NCI-H1417 treated with DMSO at 0.1 percent for 48 hours (cell line): ENCODE results near the gene NRP1.
"Not testable (repeated sequence)": the region's sequence is repeated elsewhere in the genome, so short reads cannot be mapped to it uniquely, and the experiment has no call there.

Experiments
- DNase-seq: peaks from one replicate; lab custom pipeline; 2025; lab: John Stamatoyannopoulos, UW

The NRP1 gene

DNA sequence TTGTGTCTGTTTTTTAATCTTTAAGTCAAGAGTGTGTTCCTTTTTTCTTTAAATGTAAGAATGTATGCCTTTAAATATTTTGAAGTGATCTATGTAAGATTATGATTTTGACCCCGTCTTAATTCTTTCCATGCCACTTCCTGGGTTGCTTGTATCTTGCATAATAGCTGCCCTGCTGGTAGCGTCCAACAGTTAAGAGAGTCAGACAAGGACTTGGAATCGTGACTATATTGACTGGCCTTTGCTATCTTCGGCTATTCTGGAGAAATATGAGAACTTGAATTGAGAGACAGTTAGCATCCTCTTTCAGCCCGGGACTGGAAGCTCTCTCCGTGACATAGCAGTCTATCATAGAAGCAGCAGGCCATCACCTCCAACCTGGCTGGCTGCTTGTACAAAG is 13.0 kb downstream of the NRP1 start:
- DNase-seq: no peak

- DNase-seq: no peak
Observed at GRCh38 chr10:33320288-33320687, 14.2 kb downstream of the NRP1 start.

- no peak for DNase-seq
Observed at GRCh38 chr10:33315891-33316290, 18.6 kb downstream of the NRP1 start.

- no peak for DNase-seq
Observed at GRCh38 chr10:33314811-33315561, 19.5 kb downstream of the NRP1 start.

DNA sequence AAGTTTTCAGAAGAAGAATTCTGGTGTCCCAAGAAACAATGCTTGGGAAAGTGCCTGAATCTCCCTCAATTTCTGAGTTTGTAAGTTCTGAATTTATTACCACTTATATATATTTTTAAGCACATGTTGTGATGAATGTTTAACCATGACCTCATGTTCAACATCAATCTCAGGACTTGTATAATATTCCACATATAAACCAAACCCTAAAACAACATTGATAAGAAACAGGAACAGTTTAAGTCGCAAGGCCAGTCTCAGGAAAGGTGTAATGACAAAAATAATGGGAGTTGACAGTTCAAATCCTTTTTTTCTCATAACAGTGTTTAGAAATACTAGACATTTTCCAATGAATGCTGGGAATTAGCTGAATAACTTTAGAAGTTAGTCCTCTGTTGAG is 22.8 kb downstream of the NRP1 start:
- no peak for DNase-seq

GRCh38 chr10:33310853-33311252 is 23.6 kb downstream of the NRP1 start:
- no peak for DNase-seq

DNA sequence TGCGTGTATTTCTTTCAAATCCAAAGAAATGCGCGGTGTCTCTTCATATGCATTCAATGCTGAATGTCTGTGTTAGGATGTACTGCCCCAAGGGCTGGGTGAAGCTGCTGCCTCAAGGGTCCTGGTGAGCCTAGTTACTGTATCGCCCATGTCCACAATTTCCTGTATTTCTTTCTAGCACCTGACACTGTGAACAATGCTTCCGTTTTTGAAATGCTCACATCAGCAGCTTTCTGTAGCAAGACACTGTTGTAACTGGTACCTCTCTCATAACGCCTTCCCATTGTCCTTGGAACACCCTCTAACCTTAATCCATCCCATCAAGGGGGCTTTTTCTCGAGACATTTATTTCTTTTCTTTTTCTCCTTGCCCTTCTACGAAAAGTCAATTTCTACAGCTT is 25.1 kb downstream of the NRP1 start:
- no peak for DNase-seq

DNA sequence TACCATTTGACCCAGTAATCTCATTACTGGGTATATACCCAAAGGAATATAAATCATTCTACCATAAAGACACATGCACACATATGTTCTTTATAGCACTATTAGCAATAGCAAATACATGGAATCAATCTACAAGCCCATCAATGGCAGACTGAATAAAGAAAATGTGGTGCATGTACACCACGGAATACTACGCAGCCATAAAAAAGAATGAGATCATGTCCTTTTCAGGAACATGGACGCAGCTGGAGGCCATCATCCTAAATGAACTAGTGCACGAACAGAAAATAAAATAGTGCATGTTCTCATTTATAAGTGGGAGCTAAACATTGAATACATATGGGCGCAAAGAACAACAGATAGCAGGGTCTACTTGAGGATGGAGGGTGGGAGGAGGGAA is 26.6 kb downstream of the NRP1 start:
- no peak for DNase-seq

- DNase-seq: no peak
Observed at GRCh38 chr10:33306701-33307519, 27.6 kb downstream of the NRP1 start.

- DNase-seq: no peak
Observed at GRCh38 chr10:33306126-33306525, 28.3 kb downstream of the NRP1 start.

DNA sequence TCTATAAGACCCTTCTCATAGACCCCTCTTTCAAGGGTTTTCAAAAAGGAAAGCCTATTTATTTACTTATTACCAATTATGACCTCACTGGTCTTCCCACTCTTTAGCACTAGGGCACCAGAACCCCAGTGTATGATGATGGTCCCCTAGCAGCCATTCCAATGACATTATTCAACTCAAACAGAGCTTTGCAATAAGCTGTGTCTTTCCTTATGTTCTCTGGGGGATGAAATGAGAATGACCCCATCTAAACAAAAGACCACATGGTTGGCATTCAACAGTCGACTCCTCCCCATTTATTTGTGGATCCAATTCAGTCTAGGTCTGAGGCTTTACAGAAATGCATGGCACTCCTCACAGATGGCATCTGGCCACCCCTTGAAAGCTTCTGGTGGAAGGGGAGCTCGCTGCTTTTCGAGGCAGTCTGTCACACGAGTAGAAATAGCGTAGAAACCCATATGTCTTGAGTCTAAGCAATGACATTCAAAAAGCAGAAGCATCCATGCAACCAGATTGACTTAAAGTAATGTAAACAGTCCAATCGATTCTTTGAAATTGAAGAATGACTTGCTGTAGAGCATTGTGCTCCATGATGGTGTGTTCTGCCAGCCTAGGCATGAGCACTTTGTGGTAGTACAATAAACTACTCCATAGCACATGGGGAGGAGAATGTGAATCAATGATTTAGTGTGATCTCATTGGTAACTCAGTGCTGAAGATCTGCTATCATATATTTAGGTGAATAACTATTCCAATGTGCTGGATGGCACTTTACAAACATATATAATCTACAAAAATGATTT is 29.8 kb downstream of the NRP1 start:
- DNase-seq: no peak

DNA sequence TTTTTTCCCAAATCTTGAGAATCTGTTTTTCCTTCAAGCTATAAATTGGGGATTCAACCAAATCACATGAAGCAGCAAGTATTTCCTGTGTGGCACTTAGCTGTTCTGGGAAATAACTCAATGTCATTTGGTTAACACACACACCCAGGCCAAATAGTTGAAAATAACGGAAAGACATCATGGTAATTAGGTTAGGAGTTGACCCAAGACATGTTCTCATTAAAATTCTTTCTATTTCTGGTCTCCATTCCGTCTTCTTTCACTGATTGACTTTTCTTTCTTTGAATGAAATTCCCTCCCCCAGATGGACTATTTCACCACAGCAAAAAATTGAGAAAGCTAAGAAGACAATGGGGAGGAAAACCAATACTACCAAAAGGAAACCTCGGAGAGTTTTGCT is 30.5 kb downstream of the NRP1 start:
- DNase-seq: no peak

- DNase-seq: no peak
Observed at GRCh38 chr10:33302208-33302829, 32.1 kb downstream of the NRP1 start.

GRCh38 chr10:33301097-33301789 is 33.2 kb downstream of the NRP1 start:
- DNase-seq: no peak

DNA sequence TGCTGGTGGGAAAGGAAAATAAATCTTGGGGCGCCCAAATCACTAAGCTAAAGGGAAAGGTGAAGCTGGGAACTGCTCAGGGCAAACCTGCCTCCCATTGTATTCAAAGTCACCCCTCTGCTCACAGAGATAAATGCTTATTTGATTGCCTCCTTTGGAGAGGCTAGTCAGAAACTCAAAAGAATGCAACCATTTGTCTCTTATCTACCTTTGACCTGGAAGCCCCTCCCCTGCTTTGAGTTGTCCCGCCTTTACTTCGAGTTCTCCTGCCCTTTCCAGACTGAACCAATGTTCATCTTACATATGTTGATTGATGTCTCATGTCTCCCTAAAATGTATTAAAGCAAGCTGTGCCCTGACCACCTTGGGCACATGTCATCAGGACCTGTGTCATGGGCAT is 33.9 kb downstream of the NRP1 start:
- not testable (repeated sequence) for DNase-seq

GRCh38 chr10:33298893-33299292 is 35.6 kb downstream of the NRP1 start:
- DNase-seq: no peak

DNA sequence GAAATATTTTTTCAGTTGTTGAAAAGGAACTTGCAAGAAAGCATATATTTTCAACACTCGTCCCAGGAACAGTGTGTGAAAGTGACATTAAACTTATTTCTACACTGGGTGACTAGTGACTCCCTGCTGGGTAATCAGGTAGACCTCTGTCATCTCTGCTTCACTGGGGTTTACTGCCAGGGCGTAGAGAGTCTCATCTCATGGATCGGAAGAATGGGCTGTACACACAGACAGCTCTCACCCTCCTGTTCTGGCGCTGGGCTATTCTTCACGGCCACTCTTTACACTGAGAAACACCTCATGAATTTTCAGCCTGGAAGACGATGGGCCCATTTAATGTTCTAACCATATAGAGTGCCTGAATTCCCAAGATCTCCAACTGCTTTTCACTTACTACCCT is 36.4 kb downstream of the NRP1 start:
- no peak for DNase-seq

DNA sequence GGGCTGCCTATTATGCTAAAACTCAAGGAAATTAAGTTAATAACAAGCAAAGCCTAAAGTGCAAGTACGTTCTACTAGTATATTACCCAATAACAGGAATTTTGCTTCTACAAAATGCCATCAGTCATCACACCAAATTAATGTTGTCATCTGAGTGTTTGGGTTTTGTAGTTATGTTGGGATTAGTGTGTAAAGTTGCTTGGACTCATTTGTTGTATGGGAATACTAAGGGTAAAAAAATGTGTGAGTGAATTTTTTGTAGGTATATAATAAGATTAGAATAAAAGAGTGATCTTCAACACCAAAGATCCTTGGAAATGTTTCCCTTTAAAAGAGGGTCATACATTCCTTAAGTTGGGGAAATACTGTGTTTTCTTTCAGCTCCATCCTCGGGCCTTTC is 38.6 kb downstream of the NRP1 start:
- no peak for DNase-seq

GRCh38 chr10:33293531-33294170 is 40.8 kb downstream of the NRP1 start:
- no peak for DNase-seq

- DNase-seq: no peak
Observed at GRCh38 chr10:33293076-33293475, 41.4 kb downstream of the NRP1 start.

DNA sequence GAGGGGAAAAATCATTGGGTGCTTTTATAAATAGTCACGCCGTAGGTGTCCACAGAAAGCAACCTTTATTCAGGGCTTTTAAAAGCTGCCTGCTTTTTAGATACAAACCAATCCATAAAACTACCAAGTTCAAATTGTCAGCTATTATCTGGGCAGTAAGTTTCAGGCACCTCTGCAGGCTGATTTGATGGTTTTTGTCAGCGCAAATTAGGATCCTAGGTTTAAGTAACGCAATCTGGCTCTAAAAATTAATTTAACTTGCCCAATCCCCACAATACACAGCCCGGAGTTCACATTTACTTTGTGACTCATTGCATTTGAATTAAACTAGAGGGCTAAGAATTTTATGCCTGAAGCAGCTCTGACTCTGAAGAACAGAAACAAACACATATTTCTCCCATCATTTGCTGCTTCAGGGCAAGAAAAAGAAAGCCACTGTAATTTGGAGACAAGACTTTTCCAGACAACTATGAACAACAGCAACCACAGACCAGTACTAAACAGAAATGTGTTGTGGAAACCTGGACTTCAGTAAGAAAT is 43.3 kb downstream of the NRP1 start:
- DNase-seq: no peak
